H1 (cell line): ENCODE measurements around the gene RABGAP1. TPM values are rescaled to one million over a fixed set of nuclear protein-coding genes. Genes with fewer than 3 reads are reported as not detected.

Experiments
- CTCF ChIA-PET: fragments of 300-600 bp; sonication (Branson Sonifier 250); formaldehyde crosslinking; loops from one replicate; lab custom pipeline; 2021; ENCODE audit not compliant: partially characterized antibody; lab: Charles Lee
- POLR2A ChIA-PET: fragments of 300-600 bp; sonication (Branson Sonifier 250); formaldehyde crosslinking; loops from one replicate; lab custom pipeline; 2021; ENCODE audit warnings: inconsistent platforms; ENCODE audit not compliant: partially characterized antibody; lab: Charles Lee
- DNase-seq, 2 experiments: peaks; one replicate each; pipeline versions ENCODE4 v3.0.0 to v3.0.0-alpha.2; 2010 to 2022; ENCODE audit warnings: low spot score in 2 of 2, low read depth in 1 of 2, mixed read lengths in 1 of 2
- FAIRE-seq: peaks from 2 replicates; lab custom pipeline; 2011; peaks lifted over from hg19 to GRCh38; lab: Jason Lieb, UNC
- H2AFZ ChIP-seq: 2 replicates; pipeline ENCODE4 v1.8.1; 2012; ENCODE audit warnings: low read length, inconsistent platforms
- H2AK5ac ChIP-seq: 2 replicates; pipeline ENCODE4 v1.6.1; 2013; ENCODE audit warnings: low read depth, low read length
- H2BK120ac ChIP-seq: replicated peaks from 2 replicates; pipeline ENCODE3; 2013; ENCODE audit warnings: low read depth, low read length, inconsistent platforms
- H2BK12ac ChIP-seq: 2 replicates; pipeline ENCODE4 v1.6.1; 2013; ENCODE audit warnings: low read depth, low read length
- H2BK15ac ChIP-seq: 2 replicates; pipeline ENCODE4 v1.6.1; 2013; ENCODE audit warnings: low read length
- H2BK20ac ChIP-seq: 2 replicates; pipeline ENCODE4 v1.6.1; 2013; ENCODE audit warnings: low read length
- H2BK5ac ChIP-seq: 2 replicates; pipeline ENCODE4 v1.6.1; 2013; ENCODE audit warnings: low read depth, low read length
- H3K14ac ChIP-seq: 2 replicates; pipeline ENCODE4 v1.6.1; 2013; ENCODE audit warnings: inconsistent platforms; ENCODE audit not compliant: insufficient read length
- H3K18ac ChIP-seq: 2 replicates; pipeline ENCODE4 v1.6.1; 2013; ENCODE audit warnings: low read length; ENCODE audit errors: extremely low read depth
- H3K23ac ChIP-seq: 2 replicates; pipeline ENCODE4 v1.6.1; 2013; ENCODE audit warnings: inconsistent platforms; ENCODE audit not compliant: insufficient read length
- H3K23me2 ChIP-seq: 2 replicates; pipeline ENCODE4 v1.6.1; 2013; ENCODE audit warnings: low read depth, low read length
- H3K27ac ChIP-seq: 2 replicates; pipeline ENCODE4 v1.6.1; 2011; ENCODE audit warnings: low read depth, low read length, inconsistent platforms
- H3K27me3 ChIP-seq, 4 experiments: replicated peaks in 1 of 4; 1 replicate in 1 of 4; 2 replicates in 3 of 4; pipeline versions ENCODE4 v1.6.1 to v1.8.1; 2011 to 2013; ENCODE audit warnings: low read length in 3 of 4, mild to moderate bottlenecking in 3 of 4, inconsistent platforms in 2 of 4, mixed read lengths in 2 of 4, moderate library complexity in 1 of 4; ENCODE audit not compliant: control insufficient read depth in 3 of 4, insufficient read depth in 3 of 4; ENCODE audit errors: extremely low read depth in 1 of 4
- H3K36me3 ChIP-seq, 4 experiments: 2 replicates each; pipeline versions ENCODE4 v1.6.1 to v1.8.1; 2011 to 2013; ENCODE audit warnings: mild to moderate bottlenecking in 4 of 4, low read length in 3 of 4, moderate library complexity in 2 of 4, control low read depth in 1 of 4, inconsistent platforms in 1 of 4; ENCODE audit not compliant: insufficient read depth in 4 of 4, control insufficient read depth in 2 of 4
- H3K4ac ChIP-seq: replicated peaks from 2 replicates; pipeline ENCODE3; 2013; ENCODE audit warnings: low read length, low read depth, mixed read lengths, inconsistent platforms; ENCODE audit not compliant: insufficient read length
- H3K4me1 ChIP-seq, 4 experiments: replicated peaks in 1 of 4; 1 replicate in 1 of 4; 2 replicates in 3 of 4; pipeline versions ENCODE4 v1.6.1 to v1.8.1; 2011 to 2013; ENCODE audit warnings: low read length in 3 of 4, inconsistent platforms in 2 of 4, mixed read lengths in 1 of 4; ENCODE audit not compliant: insufficient read depth in 4 of 4, control insufficient read depth in 3 of 4
- H3K4me2 ChIP-seq, 2 experiments: 2 replicates each; pipeline versions ENCODE4 v1.6.1 to v1.8.1; 2011 to 2013; ENCODE audit warnings: low read depth in 2 of 2, low read length in 2 of 2, control low read depth in 1 of 2, inconsistent platforms in 1 of 2, mild to moderate bottlenecking in 1 of 2; ENCODE audit not compliant: insufficient read depth in 1 of 2
- H3K4me3 ChIP-seq, 4 experiments: fragments of 200-600, 300-600 bp in 1 of 4; sonication (generic), shearing (Covaris generic), sonication (Bioruptor Twin) in 1 of 4; 2 replicates each; pipeline versions ENCODE4 v1.5.1 to v1.8.1; 2011 to 2016; ENCODE audit warnings: low read length in 4 of 4, low read depth in 3 of 4, control low read depth in 2 of 4, inconsistent platforms in 2 of 4, mild to moderate bottlenecking in 2 of 4, mixed read lengths in 1 of 4, moderate library complexity in 1 of 4; ENCODE audit not compliant: insufficient read depth in 2 of 4; ENCODE audit errors: extremely low read depth in 1 of 4
- H3K56ac ChIP-seq: replicated peaks from 2 replicates; pipeline ENCODE3; 2013; ENCODE audit warnings: low read depth, mild to moderate bottlenecking, mixed read lengths, low read length, inconsistent platforms; ENCODE audit not compliant: insufficient read length
- H3K79me1 ChIP-seq: 2 replicates; pipeline ENCODE4 v1.6.1; 2013; ENCODE audit warnings: low read depth, low read length, control low read depth
- H3K79me2 ChIP-seq, 2 experiments: 2 replicates each; pipeline versions ENCODE4 v1.6.1 to v1.8.1; 2012 to 2013; ENCODE audit warnings: low read length in 2 of 2, mild to moderate bottlenecking in 2 of 2, inconsistent platforms in 1 of 2; ENCODE audit not compliant: insufficient read depth in 2 of 2, control insufficient read depth in 1 of 2
- H3K9ac ChIP-seq, 4 experiments: replicated peaks in 1 of 4; 1 replicate in 1 of 4; 2 replicates in 3 of 4; pipeline versions ENCODE4 v1.6.1 to v1.8.1; 2011 to 2013; ENCODE audit warnings: low read depth in 3 of 4, low read length in 3 of 4, control low read depth in 2 of 4, mild to moderate bottlenecking in 2 of 4, moderate library complexity in 2 of 4, inconsistent platforms in 1 of 4; ENCODE audit errors: extremely low read depth in 1 of 4
- H3K9me3 ChIP-seq, 2 experiments: 2 replicates each; pipeline versions ENCODE4 v1.6.1 to v1.8.1; 2012 to 2013; ENCODE audit warnings: mild to moderate bottlenecking in 2 of 2, moderate library complexity in 2 of 2, control low read depth in 1 of 2, inconsistent platforms in 1 of 2, low read depth in 1 of 2, low read length in 1 of 2, mixed read lengths in 1 of 2; ENCODE audit not compliant: insufficient read depth in 2 of 2
- H4K20me1 ChIP-seq, 2 experiments: replicated peaks in 1 of 2; 2 replicates each; pipeline versions ENCODE3 to v1.8.1; 2011 to 2013; ENCODE audit warnings: inconsistent platforms in 2 of 2, low read length in 2 of 2, mild to moderate bottlenecking in 1 of 2; ENCODE audit not compliant: insufficient read depth in 2 of 2, control insufficient read depth in 1 of 2
- H4K5ac ChIP-seq: 2 replicates; pipeline ENCODE4 v1.6.1; 2013; ENCODE audit warnings: low read length, low read depth, mixed read lengths, inconsistent platforms; ENCODE audit not compliant: insufficient read length
- H4K8ac ChIP-seq: 2 replicates; pipeline ENCODE4 v1.8.0; 2013; ENCODE audit warnings: mild to moderate bottlenecking, moderate library complexity, low read length, inconsistent platforms; ENCODE audit not compliant: insufficient read depth; ENCODE audit errors: extremely low read depth
- H4K91ac ChIP-seq: replicated peaks from 2 replicates; pipeline ENCODE3; 2013; ENCODE audit warnings: low read length, mixed read lengths, inconsistent platforms; ENCODE audit not compliant: insufficient read length
- ASH2L ChIP-seq: fragments of 200-600, 300-600 bp; sonication (generic); IDR thresholded peaks from one replicate; pipeline ENCODE4 v1.7.1; 2017; ENCODE audit warnings: low read length
- CBX5 ChIP-seq: fragments of 300-800, 300-1000 bp; sonication (generic); IDR thresholded peaks from 2 replicates; pipeline ENCODE4 v1.7.1; 2016; ENCODE audit warnings: antibody characterized with exemption, low read length, low read depth
- CEBPB ChIP-seq: IDR thresholded peaks from 2 replicates; pipeline ENCODE4 v1.6.1; 2012; ENCODE audit warnings: low read depth, low read length
- GTF2F1 ChIP-seq: IDR thresholded peaks from 2 replicates; pipeline ENCODE4 v1.6.1; 2012; ENCODE audit warnings: low read depth, low read length, improper control_type of control experiment, borderline replicate concordance
- POLR2A ChIP-seq, 2 experiments: IDR thresholded peaks; 1 replicate in 1 of 2; 2 replicates in 1 of 2; pipeline ENCODE4 v1.6.1; 2011; ENCODE audit warnings: low read depth in 2 of 2, low read length in 2 of 2, mild to moderate bottlenecking in 2 of 2; ENCODE audit errors: control extremely low read depth in 1 of 2
- SUZ12 ChIP-seq: fragments of 200-600 bp; sonication (generic); IDR thresholded peaks from 2 replicates; pipeline ENCODE4 v1.6.1; 2012; ENCODE audit warnings: mild to moderate bottlenecking, inconsistent platforms, low read length, moderate library complexity, mixed read lengths
- TBP ChIP-seq: IDR thresholded peaks from 2 replicates; pipeline ENCODE4 v1.6.1; 2011; ENCODE audit warnings: low read depth, low read length, improper control_type of control experiment
- ZNF274 ChIP-seq: IDR thresholded peaks from 2 replicates; pipeline ENCODE4 v1.7.0; 2012; ENCODE audit warnings: low read length, borderline replicate concordance; ENCODE audit errors: extremely low read depth
- WGBS, 2 experiments: shearing (Covaris generic) in 1 of 2; methylation state at CpG; one replicate each; pipeline versions ENCODE4 v1.1.6 to v1.1.7; 2013 to 2015; ENCODE audit warnings: low lambda C conversion rate in 2 of 2, mixed read lengths in 2 of 2, inconsistent platforms in 1 of 2, low coverage in 1 of 2, missing lambda C conversion rate in 1 of 2; ENCODE audit not compliant: insufficient replicate concordance in 2 of 2, insufficient coverage in 1 of 2, insufficient read length in 1 of 2; ENCODE audit errors: extremely low coverage in 1 of 2, missing lambda C conversion rate in 1 of 2; 5-methylcytosine and 5-hydroxymethylcytosine counted together
- polyA plus RNA-seq, 7 experiments: library from polyadenylated mRNA; depleted of rRNA in 3 of 7; stranded (reverse) in 5 of 7; unstranded in 2 of 7; fragments of >200 nt in 5 of 7; fragments of 200-250 nt in 2 of 7; gene quantifications; 1 replicate in 5 of 7; 2 replicates in 1 of 7; 4 replicates in 1 of 7; pipeline versions ENCODE4 v1.2.1 to v1.2.3, GENCODE V29; 2011 to 2013; ENCODE audit warnings: missing spikeins in 2 of 7, mixed read lengths in 2 of 7
- total RNA-seq: library from RNA; stranded (reverse); fragmentation: NEBNext Ultra II Directional; extraction: Animal tissue kit (Norgen Biotek cat#: 25700); gene quantifications from 2 replicates; pipeline ENCODE4 v1.2.1, GENCODE V29; 2021
- TF ChIP-seq, protein P1 (sequence below): IDR thresholded peaks from 2 replicates; pipeline ENCODE4 v1.6.1; 2011; ENCODE audit warnings: low read length, improper control_type of control experiment
- TF ChIP-seq, protein P2 (sequence below), 3 experiments: IDR thresholded peaks; 1 replicate in 2 of 3; 2 replicates in 1 of 3; pipeline versions ENCODE4 v1.5.1 to v1.6.1; 2011; ENCODE audit warnings: low read length in 3 of 3, mild to moderate bottlenecking in 3 of 3, inconsistent platforms in 2 of 3, low read depth in 1 of 3, moderate library complexity in 1 of 3; ENCODE audit not compliant: insufficient read depth in 1 of 3; ENCODE audit errors: control extremely low read depth in 1 of 3

The RABGAP1 gene
- total and polyA plus RNA-seq, 2 of the 8 experiments (the other 6 are each of a cell fraction or from before 2014, with no cell fraction given): 15.7 to 38.3 TPM

DNA sequence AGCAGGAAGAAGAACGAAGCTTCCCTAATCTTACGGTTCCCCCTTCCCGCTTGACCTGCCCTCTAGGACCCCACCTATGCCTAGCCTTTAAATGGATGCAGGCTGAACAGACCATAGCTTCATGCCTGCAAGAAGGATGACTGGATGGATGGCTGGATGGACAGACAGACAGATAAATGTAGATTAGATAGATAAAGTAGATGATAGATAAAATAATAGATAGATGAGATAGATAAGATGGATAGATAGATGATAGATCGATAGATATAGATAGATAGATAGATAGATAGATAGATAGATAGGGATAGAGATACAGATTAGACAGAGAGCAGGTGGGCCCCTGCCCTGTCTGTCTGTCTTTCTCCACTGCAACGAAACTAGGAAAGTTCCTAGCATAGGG lies 164.7 kb downstream of the RABGAP1 start:
- Histone ChIP-seq H3K4me3 (no peak overlapping the region), H3K27me3 (no peaks in the 10 kb centered on the region), H2AFZ (no peak overlapping the region), H2AK5ac (no peak overlapping the region), H3K9me3 (no peaks in the 10 kb centered on the region), H2BK5ac (no peak overlapping the region), H3K79me1 (0 out of 2 replicates have a peak, but pooled peaks cover 4% of the 10 kb centered on the region), H3K27ac (no peak overlapping the region), H3K4ac (no peak overlapping the region), H3K36me3 (peaks cover 11 to 60% (median 28%) of the 10 kb centered on the region in 4 experiments), H4K91ac (no peak overlapping the region), H3K4me1 (peaks cover 0 to 10% (median 6%) of the 10 kb centered on the region in 4 experiments; a peak in 6 of 7 replicates), H4K5ac (no peak overlapping the region), H4K20me1 (peaks cover 3 to 4% of the 10 kb centered on the region in 2 experiments), H2BK120ac (no peak overlapping the region), H2BK12ac (no peak overlapping the region), H3K14ac (no peak overlapping the region), H3K23ac (no peak overlapping the region), H3K18ac (no peak overlapping the region), H3K4me2 (no peak overlapping the region), H3K56ac (no peak overlapping the region), H2BK20ac (no peak overlapping the region), H3K79me2 (no peaks in the 10 kb centered on the region), H3K9ac (no peak overlapping the region), H3K23me2 (no peaks in the 10 kb centered on the region), H2BK15ac (no peak overlapping the region), H4K8ac (no peak overlapping the region)
- TF ChIP-seq GTF2F1 (no peak), TBP (no peak), ASH2L (no peak), ZNF274 (no peak), POLR2A (IDR thresholded peaks at IDR 0.05; ENCODE audit: control extremely low read depth in 1 of 2, low read depth in 2 of 2, low read length in 2 of 2) (no peak), CBX5 (no peak), SUZ12 (no peak), CEBPB (no peak)
- TF ChIP-seq, protein P1, sequence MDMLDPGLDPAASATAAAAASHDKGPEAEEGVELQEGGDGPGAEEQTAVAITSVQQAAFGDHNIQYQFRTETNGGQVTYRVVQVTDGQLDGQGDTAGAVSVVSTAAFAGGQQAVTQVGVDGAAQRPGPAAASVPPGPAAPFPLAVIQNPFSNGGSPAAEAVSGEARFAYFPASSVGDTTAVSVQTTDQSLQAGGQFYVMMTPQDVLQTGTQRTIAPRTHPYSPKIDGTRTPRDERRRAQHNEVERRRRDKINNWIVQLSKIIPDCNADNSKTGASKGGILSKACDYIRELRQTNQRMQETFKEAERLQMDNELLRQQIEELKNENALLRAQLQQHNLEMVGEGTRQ: no peak
- TF ChIP-seq, protein P2, sequence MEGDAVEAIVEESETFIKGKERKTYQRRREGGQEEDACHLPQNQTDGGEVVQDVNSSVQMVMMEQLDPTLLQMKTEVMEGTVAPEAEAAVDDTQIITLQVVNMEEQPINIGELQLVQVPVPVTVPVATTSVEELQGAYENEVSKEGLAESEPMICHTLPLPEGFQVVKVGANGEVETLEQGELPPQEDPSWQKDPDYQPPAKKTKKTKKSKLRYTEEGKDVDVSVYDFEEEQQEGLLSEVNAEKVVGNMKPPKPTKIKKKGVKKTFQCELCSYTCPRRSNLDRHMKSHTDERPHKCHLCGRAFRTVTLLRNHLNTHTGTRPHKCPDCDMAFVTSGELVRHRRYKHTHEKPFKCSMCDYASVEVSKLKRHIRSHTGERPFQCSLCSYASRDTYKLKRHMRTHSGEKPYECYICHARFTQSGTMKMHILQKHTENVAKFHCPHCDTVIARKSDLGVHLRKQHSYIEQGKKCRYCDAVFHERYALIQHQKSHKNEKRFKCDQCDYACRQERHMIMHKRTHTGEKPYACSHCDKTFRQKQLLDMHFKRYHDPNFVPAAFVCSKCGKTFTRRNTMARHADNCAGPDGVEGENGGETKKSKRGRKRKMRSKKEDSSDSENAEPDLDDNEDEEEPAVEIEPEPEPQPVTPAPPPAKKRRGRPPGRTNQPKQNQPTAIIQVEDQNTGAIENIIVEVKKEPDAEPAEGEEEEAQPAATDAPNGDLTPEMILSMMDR (IDR thresholded peaks at IDR 0.05; ENCODE audit: control extremely low read depth in 1 of 3, insufficient read depth in 1 of 3, low read depth in 1 of 3, low read length in 3 of 3): no peak
- ChIA-PET POLR2A (interaction anchor here (0.9 to 3.8 kb wide), 5 partner anchors 8 to 15 kb away, joined by 3 to 10 read pairs (median 3); no protein-coding TSS in a partner anchor), CTCF (interaction anchor here (1.3 to 1.6 kb wide), 5 partner anchors 13 to 244 kb away, joined by 3 to 7 read pairs (median 3); no protein-coding TSS in a partner anchor)
- DNase-seq (no peak), FAIRE-seq (no peak)
- 94 to 100% methylated on average over 1 to 5 of the region's 5 CpGs for WGBS, 2 experiments
